Fibroblast of skin of abdomen (primary cell): ENCODE data around the gene NTSR1.

Source experiments
- DNase-seq: peaks from one replicate; pipeline ENCODE4 v3.0.0-alpha.2; 2013

Gene NTSR1

DNA sequence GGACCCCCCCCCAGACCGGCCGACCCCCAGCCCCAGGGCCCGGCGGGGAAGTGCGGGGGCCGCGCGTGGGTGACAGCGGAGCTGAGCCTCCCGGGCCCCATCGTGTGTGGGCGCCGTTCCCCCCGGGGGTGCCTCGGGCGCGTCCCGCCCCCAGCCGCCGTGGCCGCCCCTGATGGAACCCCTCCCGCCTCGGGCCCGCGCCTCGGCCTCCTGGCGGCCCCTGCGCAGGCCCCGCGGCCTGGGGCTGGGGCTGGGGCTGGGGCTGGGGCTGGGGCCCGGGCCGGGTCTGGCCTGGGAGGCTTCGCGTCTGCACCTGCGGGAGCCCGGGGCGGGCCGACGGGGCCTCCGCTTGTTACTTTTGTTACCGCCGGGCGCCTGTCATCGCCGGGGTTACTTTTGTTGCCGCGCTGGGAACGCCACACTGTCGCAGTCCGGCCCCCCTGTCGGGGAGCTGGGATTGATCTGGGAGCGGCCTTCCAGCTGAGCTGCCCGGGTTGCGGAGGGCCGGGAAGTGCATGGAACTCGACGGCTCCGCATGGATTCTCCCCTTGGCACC lies 96.6 kb downstream of the NTSR1 start:
- DNase-seq = no peak

DNA sequence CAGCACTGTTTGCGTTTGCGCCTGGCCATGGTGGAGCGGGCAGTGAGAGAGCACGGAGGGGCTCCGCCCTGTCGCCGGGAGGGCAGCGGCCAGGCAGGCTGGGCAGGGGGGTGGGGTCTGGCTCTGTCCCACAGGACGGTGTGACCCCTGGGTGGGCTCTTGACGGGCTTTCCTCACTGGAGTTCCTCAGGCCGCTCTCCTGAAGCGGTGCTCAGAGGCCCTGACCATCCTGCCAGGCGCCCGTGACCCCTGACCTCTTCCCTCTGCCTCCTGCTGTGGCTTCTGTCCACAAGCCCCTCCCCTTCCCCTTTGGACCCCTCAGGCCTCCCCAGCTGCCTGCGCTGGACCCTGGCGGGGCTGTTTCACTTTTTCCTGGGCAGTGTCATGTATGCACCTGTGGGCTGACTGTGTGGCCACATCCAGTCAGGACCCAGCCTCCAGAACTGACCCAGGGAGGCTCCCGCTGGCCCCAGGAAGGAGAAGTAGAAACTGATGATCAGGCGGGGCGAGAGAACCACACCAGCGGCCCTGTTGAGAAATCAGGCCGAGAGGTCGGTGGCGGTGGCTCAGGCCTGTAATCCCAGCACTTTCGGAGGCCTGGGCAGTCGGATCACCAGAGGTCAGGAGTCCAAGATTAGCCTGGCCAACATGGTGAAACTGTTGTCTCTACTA lies 97.2 kb downstream of the NTSR1 start:
- no peak for DNase-seq

DNA sequence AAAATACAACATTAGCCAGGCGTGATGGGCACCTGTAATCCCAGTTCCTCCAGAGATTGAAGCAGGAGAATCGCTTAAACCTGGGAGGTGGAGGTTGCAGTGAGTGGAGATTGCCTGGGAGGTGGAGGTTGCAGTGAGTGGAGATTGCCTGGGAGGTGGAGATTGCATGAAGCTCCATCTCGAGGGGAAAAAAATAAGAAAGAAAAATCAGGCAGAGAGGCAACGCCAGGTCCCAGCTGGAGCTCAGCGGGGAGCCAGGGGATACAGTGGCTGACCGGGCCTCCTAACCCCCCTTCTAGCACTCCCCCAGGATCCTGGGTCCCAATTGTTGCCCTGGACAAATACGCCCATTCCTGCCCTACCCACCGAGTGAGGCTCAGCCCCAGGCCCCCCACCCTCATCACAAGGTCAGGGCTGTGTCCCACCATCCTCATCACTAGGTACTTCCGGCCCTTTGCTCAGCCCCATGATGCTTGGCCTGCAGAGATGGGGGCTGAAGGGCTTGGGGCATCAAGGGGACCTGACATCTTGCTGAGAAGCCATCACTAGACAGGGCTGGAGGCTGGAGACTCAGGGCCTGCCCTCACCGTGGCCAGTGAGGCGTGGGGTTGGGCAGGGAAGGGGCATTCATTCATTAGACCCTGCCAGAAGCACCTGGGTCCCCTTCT lies 97.9 kb downstream of the NTSR1 start:
- no peak for DNase-seq

DNA sequence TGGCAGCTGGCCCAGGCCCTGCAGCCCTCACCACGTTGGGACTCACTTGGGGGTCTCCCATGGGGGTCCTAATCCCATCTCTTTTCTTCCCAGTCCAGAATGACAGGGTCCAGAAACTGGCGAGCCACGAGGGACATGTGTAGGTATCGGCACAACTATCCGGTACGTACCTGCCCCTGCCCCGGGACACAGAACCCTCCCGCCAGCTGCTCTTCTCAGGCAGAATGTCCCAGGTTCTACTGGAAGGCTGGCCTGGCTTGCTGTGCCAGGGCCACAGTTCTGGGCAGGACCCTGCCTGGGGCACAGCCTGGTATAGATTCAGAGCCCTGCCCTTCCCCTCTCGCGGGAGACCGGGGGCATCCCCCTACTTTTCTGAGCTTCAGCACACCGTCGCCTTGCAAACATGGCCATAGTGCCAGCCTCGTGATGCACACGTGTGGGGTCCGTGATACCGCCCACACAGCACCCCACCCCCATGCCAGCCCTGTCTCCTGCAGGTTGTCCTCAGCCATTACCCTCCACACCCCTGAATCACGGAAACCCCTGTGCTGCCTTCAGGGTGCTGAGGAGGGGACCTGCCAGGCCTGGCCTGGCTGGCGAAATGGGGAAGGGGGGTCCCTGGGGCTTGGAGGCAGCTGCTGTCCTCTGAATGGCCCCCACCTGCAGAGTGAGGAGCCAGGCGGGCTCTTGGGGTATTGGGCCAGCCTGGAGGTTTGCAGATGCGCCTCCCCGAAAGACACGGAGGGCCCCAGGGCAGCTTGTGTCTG lies 99.0 kb downstream of the NTSR1 start:
- DNase-seq = no peak

DNA sequence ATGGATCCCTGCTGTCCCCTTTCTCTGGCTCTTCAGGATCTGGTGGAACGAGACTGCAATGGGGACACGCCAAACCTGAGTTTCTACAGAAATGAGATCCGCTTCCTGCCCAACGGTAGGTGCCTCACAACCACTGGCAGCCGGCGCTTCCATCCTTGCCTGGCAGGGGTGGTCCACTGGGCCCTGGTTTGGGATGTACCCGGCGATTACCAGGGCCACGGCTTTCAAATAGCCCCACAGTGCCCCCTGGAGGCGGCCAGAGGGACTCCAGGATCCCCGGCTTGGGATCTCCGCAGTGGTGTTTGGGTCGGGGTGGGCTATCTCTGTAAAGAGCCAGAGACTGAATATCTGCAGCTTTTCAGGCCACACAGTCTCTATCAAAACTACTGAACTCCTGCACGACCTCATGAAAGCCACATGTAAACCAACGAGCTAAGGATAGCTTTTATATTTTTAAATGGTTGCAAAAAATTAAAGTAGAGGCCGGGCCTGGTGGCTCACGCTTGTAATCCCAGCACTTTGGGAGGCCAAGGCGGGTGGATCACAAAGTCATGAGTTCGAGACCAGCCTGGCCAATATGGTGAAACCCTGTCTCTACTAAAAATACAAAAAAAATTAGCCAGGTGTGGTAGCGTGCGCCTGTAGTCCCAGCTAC lies 99.7 kb downstream of the NTSR1 start:
- peak; percentile 47 for DNase-seq

DNA sequence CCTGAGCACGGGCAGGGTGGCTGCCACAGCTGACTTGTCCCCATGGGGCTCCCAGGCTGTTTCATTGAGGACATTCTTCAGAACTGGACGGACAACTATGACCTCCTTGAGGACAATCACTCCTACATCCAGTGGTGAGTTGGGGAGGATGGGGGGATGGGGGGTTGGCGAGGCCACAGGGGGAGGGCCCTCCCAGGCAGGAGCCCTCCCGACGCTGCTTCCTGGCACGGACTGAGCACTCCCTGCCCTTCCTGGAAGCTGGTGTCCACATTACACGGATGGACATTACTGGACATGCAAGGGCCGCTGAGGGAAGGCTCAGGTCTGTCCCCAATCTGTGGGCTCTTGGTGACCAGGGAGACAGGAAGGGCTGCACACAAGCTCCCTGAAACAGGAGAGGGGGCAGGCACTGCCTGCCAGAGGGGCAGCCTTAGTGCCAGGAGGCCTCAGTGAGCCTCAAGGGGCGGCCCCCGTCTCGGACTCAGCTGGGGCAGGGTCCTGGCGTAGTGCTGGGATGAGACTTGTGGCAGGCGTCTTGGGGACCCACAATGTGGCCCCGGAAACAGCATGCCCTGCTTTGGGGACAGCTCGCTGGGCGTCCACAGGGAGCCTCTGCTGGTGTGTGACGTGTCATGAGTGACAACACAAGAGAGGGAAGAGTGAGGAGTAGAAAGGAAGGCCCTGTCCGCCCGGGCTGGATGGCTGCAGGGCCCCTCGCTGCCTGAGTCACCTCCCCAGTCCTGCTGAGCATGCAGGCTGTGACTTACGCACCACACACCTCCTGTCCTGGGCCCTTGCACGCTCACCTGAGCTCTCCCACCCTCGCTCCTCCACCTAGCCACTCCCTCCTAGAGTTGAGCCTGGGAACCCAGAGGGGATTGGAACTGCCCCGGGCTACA lies 101.1 kb downstream of the NTSR1 start:
- no peak for DNase-seq

DNA sequence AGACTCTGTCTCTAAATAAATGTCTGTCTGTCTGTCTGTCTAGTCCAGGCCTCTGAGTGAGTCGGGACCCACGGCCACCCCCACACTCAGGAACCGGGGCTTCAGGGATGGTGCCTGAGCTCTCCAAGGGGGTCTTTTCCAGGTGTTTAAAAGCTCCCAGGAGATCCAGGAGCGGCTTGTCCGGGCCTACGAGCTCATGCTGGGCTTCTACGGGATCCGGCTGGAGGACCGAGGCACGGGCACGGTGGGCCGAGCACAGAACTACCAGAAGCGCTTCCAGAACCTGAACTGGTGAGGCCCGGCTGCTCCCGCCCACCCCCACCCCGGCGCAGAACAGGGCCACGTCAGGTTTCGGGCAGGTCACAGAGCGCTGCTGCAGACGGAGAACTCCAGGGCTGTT lies 102.7 kb downstream of the NTSR1 start:
- DNase-seq = no peak

DNA sequence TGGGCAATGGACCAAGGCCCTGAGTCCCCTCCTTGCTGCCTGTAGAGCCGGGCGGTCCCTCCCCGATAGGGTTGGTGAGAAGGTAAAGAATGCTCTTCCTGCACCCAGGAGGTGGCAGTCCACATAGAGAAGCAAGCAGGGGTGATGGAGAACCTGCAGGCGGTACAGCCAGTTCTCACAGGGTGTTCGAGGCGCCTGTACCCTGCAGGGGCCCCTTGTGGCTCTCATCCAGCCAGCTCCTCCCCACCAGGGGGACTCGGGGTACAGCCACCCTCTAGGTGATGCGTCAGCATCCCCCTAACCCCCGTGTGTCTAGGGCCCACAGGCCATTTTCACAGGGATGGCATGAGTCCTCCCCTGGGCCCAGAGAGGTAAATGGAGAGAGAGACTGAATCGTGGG lies 103.1 kb downstream of the NTSR1 start:
- no peak for DNase-seq
